ENCODE data around the gene WDR90.

WDR90 gene

DNA sequence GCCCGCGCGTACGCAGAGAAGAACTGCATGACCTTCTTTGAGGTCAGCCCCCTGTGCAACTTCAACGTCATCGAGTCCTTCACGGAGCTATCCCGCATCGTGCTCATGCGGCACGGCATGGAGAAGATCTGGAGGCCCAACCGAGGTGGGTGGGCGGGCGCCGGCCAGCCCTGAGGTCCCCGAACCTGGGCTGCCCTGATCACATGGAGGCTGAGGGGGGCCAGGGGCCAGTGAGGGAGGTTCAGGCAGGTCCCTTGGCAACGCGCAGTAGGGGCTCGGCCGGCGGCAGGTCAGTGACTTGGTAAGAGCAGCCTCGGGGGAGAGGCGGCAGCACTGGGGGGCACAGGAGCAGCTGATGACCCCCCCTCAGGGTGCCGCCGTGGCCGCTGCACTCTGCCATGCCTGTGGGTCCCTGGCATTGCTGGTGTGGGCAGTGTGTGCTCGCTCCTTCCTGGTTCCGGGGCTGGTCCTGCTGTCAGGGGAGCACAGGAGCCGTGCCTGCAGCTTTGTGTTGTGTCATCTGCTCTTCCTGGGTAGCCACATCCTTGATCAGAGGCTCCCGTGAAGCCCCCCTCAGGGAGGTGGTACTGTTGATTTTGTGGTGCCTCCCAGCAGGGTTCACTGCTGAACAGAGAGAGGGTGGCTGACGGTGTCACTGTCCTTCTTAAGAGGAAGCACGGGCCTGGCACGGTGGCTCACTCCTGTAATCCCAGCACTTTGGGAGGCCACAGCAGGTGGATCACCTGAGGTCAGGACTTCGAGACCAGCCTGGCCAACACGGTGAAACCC, 23.0 kb upstream of the WDR90 start:
- no peak overlapping the region for H3K4me3 ChIP-seq (ENCODE audit: low read depth, low read length)

- H3K4me3 ChIP-seq (ENCODE audit: low read depth, low read length): no peak overlapping the region
These were observed 22.2 kb upstream of the WDR90 start for GRCh38 chr16:626787-627453.

GRCh38 chr16:627454-628239, 21.5 kb upstream of the WDR90 start:
- no peak overlapping the region for H3K4me3 ChIP-seq (ENCODE audit: low read depth, low read length)

GRCh38 chr16:628321-629061, 20.7 kb upstream of the WDR90 start:
- no peak overlapping the region for H3K4me3 ChIP-seq (ENCODE audit: low read depth, low read length)

DNA sequence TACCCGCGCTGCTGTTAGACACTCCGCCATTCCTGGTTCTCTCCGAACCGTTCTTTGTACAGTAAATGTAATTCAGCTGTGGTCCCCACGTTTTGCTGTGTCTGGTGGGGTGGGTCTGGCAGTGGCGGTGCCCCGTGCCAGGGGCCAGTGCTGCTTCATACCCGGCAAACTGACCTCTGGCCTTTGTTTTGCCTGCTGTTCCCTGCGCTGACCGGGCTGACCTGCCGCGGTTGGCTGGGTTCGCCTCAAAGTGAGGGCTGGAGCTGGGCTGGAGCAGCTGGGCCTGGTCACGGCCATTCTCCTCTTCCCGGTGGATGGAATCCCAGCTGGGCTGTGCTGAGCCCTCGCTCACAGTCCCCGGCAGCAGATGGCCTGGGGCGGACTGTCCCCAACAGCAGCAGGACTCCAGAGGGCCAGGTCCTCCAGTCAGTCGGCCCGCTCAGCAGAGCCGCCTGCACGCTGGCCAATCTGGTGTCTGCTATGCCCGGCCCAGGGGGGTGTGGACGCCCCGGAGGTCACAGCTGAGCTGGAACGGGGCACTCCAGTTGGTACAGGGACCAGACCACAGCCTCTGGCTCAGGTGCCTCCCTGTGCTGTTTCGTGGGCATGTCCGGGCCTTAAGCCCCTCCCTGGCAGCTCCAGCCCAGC, 19.9 kb upstream of the WDR90 start:
- no peak overlapping the region for H3K4me3 ChIP-seq (ENCODE audit: low read depth, low read length)

- H3K4me3 ChIP-seq (ENCODE audit: low read depth, low read length): no peak overlapping the region
These were observed 19.3 kb upstream of the WDR90 start for GRCh38 chr16:629833-630248.

GRCh38 chr16:630249-630814, 18.8 kb upstream of the WDR90 start:
- H3K4me3 ChIP-seq (ENCODE audit: low read depth, low read length): no peak overlapping the region

DNA sequence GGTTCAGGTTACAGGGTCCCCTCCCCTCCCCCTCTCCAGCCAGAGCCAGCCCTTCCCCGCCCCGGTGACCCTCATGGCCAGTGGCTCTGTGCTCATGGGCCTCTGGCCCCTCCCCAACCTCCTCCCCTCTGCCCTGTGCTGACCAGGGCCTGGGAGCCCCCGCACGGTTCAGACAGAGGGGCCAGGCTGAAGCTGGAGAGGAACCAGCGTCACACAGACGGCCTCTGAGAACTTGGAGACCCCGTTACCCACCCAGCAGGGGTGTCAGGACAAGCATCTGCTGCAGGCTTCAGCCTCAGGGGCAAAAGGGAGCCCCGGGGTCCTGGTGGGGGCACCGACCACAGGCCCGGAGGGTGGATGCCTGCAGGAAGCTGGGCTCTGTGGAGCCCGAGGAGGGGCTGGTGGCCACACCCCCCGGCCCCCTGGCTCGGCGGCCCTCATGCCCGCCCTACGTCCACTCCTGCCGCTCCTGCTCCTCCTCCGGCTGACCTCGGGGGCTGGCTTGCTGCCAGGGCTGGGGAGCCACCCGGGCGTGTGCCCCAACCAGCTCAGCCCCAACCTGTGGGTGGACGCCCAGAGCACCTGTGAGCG, 18.3 kb upstream of the WDR90 start, which contains the start of gene WFIKKN1:
Gene WFIKKN1, plus strand, starts transcription at position 171 of the 591 bp plus-strand sequence. Its CDS starts 269 bp downstream, at position 440.
- peak within 1 kb of the TSS; percentile 20 for H3K4me3 ChIP-seq (ENCODE audit: low read depth, low read length)

DNA sequence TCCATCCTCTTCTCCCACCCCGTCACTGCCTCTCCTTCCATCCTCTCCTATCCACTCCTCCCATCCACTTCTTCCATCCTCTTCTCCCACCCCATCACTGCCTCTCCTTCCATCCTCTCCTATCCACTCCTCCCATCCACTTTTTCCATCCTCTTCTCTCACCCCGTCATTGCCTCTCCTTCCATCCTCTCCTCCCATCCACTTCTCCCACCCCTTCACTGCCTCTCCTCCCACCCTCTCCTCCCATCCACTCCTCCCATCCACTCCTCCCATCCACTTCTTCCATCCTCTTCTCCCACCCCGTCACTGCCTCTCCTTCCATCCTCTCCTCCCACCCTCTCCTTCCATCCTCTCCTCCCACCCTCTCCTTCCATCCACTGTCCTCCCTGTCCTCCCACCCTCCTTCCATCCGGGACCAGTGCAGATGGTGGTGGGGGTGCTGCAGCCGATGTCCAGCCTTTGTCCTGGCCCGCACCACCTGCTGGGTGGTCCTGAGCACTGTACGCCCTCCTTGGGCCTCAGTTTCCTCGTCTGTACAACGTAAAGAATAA, 17.3 kb upstream of the WDR90 start:
- no peak overlapping the region for H3K4me3 ChIP-seq (ENCODE audit: low read depth, low read length)

DNA sequence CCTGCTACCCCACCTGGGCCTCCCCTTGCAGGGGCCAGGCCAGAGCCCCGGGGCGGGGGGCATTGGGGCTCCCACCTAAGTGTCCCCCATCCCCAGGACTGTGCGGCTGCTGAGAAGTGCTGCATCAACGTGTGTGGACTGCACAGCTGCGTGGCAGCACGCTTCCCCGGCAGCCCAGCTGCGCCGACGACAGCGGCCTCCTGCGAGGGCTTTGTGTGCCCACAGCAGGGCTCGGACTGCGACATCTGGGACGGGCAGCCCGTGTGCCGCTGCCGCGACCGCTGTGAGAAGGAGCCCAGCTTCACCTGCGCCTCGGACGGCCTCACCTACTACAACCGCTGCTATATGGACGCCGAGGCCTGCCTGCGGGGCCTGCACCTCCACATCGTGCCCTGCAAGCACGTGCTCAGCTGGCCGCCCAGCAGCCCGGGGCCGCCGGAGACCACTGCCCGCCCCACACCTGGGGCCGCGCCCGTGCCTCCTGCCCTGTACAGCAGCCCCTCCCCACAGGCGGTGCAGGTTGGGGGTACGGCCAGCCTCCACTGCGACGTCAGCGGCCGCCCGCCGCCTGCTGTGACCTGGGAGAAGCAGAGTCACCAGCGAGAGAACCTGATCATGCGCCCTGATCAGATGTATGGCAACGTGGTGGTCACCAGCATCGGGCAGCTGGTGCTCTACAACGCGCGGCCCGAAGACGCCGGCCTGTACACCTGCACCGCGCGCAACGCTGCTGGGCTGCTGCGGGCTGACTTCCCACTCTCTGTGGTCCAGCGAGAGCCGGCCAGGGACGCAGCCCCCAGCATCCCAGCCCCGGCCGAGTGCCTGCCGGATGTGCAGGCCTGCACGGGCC, 16.5 kb upstream of the WDR90 start:
- H3K4me3 ChIP-seq (ENCODE audit: low read depth, low read length): no peak overlapping the region

GRCh38 chr16:633336-634050, 15.7 kb upstream of the WDR90 start:
- H3K4me3 ChIP-seq (ENCODE audit: low read depth, low read length): no peak overlapping the region

DNA sequence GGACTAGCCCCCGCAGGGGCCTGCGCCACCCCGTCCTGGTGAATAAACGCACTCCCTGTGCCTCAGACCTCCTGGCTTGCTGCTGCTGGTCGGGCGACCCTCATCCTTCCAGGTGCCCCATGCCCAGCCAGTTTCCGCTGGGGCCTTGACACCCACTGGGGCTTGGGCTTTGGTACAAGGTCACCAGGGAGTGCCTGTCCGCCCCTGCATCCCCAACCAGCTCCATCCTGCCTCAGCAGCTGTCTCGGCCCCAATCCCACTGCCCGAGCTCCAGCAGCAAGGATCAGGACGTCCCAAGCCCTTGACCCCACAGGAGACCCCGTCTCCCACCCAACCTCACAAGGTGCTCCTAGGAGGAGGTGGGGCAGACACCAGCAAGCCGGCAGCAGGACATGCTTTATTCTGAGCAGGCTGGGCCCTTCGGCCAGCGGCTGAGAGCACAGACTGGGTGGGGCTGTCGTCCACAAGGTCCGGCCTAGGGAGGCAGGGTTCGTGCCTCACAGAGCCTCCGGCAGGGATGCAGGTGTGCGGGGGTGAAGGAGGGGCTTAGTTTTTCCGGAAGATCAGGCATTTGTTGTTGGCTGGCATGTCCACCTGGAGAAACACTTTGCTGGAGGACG, 15.0 kb upstream of the WDR90 start:
- no peak overlapping the region for H3K4me3 ChIP-seq (ENCODE audit: low read depth, low read length)

DNA sequence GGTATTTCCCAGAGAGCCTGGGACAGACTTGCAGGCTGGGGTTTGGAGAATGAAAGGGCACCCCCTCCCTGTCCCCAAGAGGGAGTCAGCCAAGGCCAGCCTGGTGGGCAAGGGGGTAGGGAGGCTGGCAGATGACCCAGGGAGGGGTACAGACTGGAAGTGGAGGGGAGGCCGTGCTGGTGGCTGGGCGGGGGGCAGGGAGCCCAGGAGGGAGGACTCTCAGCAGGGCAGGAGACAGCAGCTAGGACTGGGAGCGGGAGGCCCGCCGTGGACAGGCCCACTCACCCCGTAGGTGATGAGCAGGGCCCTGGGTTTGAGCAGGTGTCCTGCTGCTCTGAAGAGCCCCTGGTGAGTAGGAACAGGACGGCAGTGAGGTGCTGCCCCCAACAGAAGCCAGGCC, 14.2 kb upstream of the WDR90 start:
- no peak overlapping the region for H3K4me3 ChIP-seq (ENCODE audit: low read depth, low read length)

GRCh38 chr16:635573-636205, 13.5 kb upstream of the WDR90 start:
- peak overlapping the region; percentile 72 for H3K4me3 ChIP-seq (ENCODE audit: low read depth, low read length)

GRCh38 chr16:636206-637080, 12.7 kb upstream of the WDR90 start, which contains the start of gene METTL26:
Gene METTL26, minus strand, starts transcription at chr16:636305. Its CDS starts 15 bp downstream, at chr16:636290.
- peak within 1 kb of the TSS; percentile 72 for H3K4me3 ChIP-seq (ENCODE audit: low read depth, low read length)
